Measurements from ENCODE around the gene AMTN. TPM values are rescaled to one million over a fixed set of nuclear protein-coding genes. Genes with fewer than 3 reads are reported as not detected.

The AMTN gene
- total RNA-seq, 1 experiment from 2014 or later, result not detected

DNA sequence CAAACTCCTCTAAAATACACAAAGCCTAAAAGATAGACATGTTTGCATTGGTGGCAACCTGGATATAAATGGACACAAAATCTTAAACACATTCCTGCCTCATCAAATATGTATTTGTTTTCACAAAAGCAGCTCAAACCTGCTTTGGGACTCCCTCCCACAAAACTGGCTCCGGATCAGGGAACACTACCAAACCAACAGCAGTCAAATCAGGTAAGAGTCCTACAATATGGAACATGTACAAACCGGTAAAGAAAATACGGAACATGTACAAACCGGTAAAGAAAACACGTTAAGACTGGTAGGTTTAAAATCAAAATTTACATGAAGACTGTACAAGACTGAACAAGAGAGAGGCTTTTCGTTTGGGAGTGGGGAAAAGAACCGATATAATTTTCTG, 4.3 kb downstream of the AMTN start:
- DNase-seq (ENCODE audit: unreplicated experiment), result peak; percentile 81
- Mint-ChIP-seq H3K9me3 (ENCODE audit: unreplicated experiment) (no peaks in the 10 kb centered on the region), H3K27ac (ENCODE audit: low read depth, unreplicated experiment) (peak overlapping the region; percentile 49), H3K4me3 (ENCODE audit: unreplicated experiment) (no peak overlapping the region), H3K4me1 (ENCODE audit: insufficient read depth, unreplicated experiment) (peaks cover 30% of the 10 kb centered on the region), H3K36me3 (ENCODE audit: insufficient read depth, unreplicated experiment) (no peaks in the 10 kb centered on the region), H3K27me3 (ENCODE audit: insufficient read depth, unreplicated experiment) (no peaks in the 10 kb centered on the region)
- BruUV-seq (replicated peaks), result no TSS peak
- CTCF ChIA-PET, result interaction anchor here (1.2 to 4.2 kb wide), 2 partner anchors 11 to 252 kb away, joined by 3 to 13 read pairs; no protein-coding TSS in a partner anchor
- POLR2A ChIA-PET, result interaction anchor here (0.6 to 1.4 kb wide), 4 partner anchors 11 to 814 kb away, joined by 3 to 7 read pairs (median 4); partner anchors contain the start of gene DCK
- TF ChIP-seq, protein P1, sequence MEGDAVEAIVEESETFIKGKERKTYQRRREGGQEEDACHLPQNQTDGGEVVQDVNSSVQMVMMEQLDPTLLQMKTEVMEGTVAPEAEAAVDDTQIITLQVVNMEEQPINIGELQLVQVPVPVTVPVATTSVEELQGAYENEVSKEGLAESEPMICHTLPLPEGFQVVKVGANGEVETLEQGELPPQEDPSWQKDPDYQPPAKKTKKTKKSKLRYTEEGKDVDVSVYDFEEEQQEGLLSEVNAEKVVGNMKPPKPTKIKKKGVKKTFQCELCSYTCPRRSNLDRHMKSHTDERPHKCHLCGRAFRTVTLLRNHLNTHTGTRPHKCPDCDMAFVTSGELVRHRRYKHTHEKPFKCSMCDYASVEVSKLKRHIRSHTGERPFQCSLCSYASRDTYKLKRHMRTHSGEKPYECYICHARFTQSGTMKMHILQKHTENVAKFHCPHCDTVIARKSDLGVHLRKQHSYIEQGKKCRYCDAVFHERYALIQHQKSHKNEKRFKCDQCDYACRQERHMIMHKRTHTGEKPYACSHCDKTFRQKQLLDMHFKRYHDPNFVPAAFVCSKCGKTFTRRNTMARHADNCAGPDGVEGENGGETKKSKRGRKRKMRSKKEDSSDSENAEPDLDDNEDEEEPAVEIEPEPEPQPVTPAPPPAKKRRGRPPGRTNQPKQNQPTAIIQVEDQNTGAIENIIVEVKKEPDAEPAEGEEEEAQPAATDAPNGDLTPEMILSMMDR (IDR thresholded peaks at IDR 0.05; ENCODE audit: unreplicated experiment), result no peak
- intact Hi-C loops (cut with micrococcal nuclease), result no loop called here

DNA sequence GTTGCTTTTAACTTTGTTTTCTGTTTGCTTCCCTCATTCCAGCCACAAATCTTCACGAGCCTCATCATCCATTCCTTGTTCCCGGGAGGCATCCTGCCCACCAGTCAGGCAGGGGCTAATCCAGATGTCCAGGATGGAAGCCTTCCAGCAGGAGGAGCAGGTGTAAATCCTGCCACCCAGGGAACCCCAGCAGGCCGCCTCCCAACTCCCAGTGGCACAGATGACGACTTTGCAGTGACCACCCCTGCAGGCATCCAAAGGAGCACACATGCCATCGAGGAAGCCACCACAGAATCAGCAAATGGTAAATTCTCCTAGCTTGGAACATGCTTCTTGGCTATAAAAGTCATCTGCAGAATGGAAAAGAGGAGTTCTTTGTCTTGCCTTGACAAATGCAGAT, 12.6 kb downstream of the AMTN start:
- DNase-seq (ENCODE audit: unreplicated experiment), result no peak
- no peaks in the 10 kb centered on the region for H3K4me1 Mint-ChIP-seq (ENCODE audit: insufficient read depth, unreplicated experiment)
- H3K4me3 Mint-ChIP-seq (ENCODE audit: unreplicated experiment), result no peak overlapping the region
- H3K27ac Mint-ChIP-seq (ENCODE audit: low read depth, unreplicated experiment), result no peak overlapping the region
- POLR2A ChIA-PET, result no interaction called here
- no peaks in the 10 kb centered on the region for H3K9me3 Mint-ChIP-seq (ENCODE audit: unreplicated experiment)
- H3K27me3 Mint-ChIP-seq (ENCODE audit: insufficient read depth, unreplicated experiment), result no peaks in the 10 kb centered on the region
- intact Hi-C loops (cut with micrococcal nuclease), result no loop called here
- H3K36me3 Mint-ChIP-seq (ENCODE audit: insufficient read depth, unreplicated experiment), result no peaks in the 10 kb centered on the region
- TF ChIP-seq, protein P1 (IDR thresholded peaks at IDR 0.05; ENCODE audit: unreplicated experiment), result no peak
- CTCF ChIA-PET, result interaction anchor here (0.6 to 1.0 kb wide), 3 partner anchors 28 to 1202 kb away, joined by 3 read pairs; no protein-coding TSS in a partner anchor
- BruUV-seq (replicated peaks), result no TSS peak

DNA sequence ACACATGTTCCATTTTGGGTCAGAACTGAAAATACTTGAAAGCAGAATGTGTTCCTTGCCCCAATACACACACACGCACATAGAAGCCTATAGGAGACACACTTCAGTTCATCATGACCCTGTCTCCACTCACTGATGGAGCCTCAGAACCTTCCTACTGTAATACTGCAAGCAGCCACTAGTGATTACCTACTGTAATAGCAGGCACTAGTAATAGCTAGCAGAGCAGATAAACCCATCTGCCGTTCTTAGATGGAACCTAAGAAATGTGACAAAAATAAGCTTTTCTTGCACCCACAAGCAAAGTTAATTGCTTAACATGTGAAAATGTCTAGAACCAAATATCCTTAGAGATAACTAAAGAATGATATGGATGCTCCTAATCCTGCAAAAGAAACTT, 13.6 kb downstream of the AMTN start:
- DNase-seq (ENCODE audit: unreplicated experiment), result no peak
- ChIA-PET CTCF (interaction anchor here (0.6 to 1.0 kb wide), 2 partner anchors 8 to 27 kb away, joined by 3 to 4 read pairs; no protein-coding TSS in a partner anchor), POLR2A (no interaction called here)
- Mint-ChIP-seq H3K27ac (ENCODE audit: low read depth, unreplicated experiment) (no peak overlapping the region), H3K36me3 (ENCODE audit: insufficient read depth, unreplicated experiment) (no peaks in the 10 kb centered on the region), H3K4me3 (ENCODE audit: unreplicated experiment) (no peak overlapping the region), H3K4me1 (ENCODE audit: insufficient read depth, unreplicated experiment) (no peaks in the 10 kb centered on the region), H3K27me3 (ENCODE audit: insufficient read depth, unreplicated experiment) (no peaks in the 10 kb centered on the region), H3K9me3 (ENCODE audit: unreplicated experiment) (no peaks in the 10 kb centered on the region)
- TF ChIP-seq, protein P1 (IDR thresholded peaks at IDR 0.05; ENCODE audit: unreplicated experiment), result no peak
- no TSS peak for BruUV-seq (replicated peaks)
- intact Hi-C loops (cut with micrococcal nuclease), result no loop called here

DNA sequence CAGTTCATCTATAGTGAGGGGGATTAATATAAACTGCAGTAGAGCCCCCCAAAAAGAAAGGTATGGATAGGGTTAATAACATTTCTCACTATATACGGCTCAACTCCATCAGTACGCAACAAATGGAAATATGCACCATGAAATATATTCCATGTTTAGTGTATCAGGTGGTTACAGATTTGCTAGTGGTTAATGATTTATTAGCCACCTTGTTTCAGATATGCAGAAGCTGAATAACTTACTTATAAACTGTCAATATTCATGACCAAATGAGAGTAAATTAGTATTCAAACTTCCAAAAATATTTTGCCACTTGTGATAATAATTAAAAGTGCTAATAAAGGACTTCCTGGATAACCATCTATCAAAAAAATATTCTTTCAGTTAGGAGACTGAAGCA, 14.8 kb downstream of the AMTN start:
- CTCF ChIA-PET, result no interaction called here
- Mint-ChIP-seq H3K4me1 (ENCODE audit: insufficient read depth, unreplicated experiment) (no peaks in the 10 kb centered on the region), H3K27ac (ENCODE audit: low read depth, unreplicated experiment) (no peak overlapping the region), H3K9me3 (ENCODE audit: unreplicated experiment) (no peaks in the 10 kb centered on the region), H3K4me3 (ENCODE audit: unreplicated experiment) (no peak overlapping the region), H3K27me3 (ENCODE audit: insufficient read depth, unreplicated experiment) (no peaks in the 10 kb centered on the region), H3K36me3 (ENCODE audit: insufficient read depth, unreplicated experiment) (no peaks in the 10 kb centered on the region)
- DNase-seq (ENCODE audit: unreplicated experiment), result no peak
- POLR2A ChIA-PET, result no interaction called here
- intact Hi-C loops (cut with micrococcal nuclease), result no loop called here
- TF ChIP-seq, protein P1 (IDR thresholded peaks at IDR 0.05; ENCODE audit: unreplicated experiment), result no peak
- no TSS peak for BruUV-seq (replicated peaks)
